ENCODE data around the gene DBN1. TPM values are rescaled to one million over a fixed set of nuclear protein-coding genes. Genes with fewer than 3 reads are reported as not detected.

The DBN1 gene
- total and polyA plus RNA-seq, 9 of the 15 experiments (the other 6 are each of a cell fraction or from before 2014, with no cell fraction given): 0.25 to 87.2 (median 27.9) TPM

- in situ Hi-C loops (cut with MboI): no loop called here
- DNase-seq (ENCODE audit: extremely low read depth in 1 of 4, low spot score in 3 of 4): peak; percentile 59 to 89 (median 73)
- Histone ChIP-seq H3K27ac (ENCODE audit: extremely low read depth, low read depth, low read length) (peak overlapping the region; percentile 98), H3K4me3 (peak overlapping the region; percentile 91), H2AFZ (ENCODE audit: low read depth, low read length) (no peak overlapping the region), H3K9me1 (ENCODE audit: control insufficient read depth, insufficient read depth, low read length) (no peaks in the 10 kb centered on the region), H3K4me2 (ENCODE audit: insufficient read depth, low read length) (peak overlapping the region; percentile 98), H3K9me3 (replicated peaks; ENCODE audit: control insufficient read depth, insufficient read depth, low read depth, low read length) (no peaks in the 10 kb centered on the region), H3K9ac (ENCODE audit: insufficient read depth in 1 of 2, low read depth in 2 of 2, low read length in 2 of 2) (peak overlapping the region; percentile 96 to 97), H3K4me1 (replicated peaks in 1 of 2; ENCODE audit: control insufficient read depth in 2 of 2, insufficient read depth in 2 of 2, low read length in 2 of 2) (peaks cover 30 to 73% of the 10 kb centered on the region in 2 experiments), H3K36me3 (ENCODE audit: control insufficient read depth, insufficient read depth, low read length) (peaks cover 58% of the 10 kb centered on the region; the same call in 2 of the 3 replicates), H3K27me3 (ENCODE audit: control insufficient read depth in 2 of 2, insufficient read depth in 2 of 2, low read length in 2 of 2) (no peaks in the 10 kb centered on the region), H3K79me2 (ENCODE audit: control insufficient read depth, insufficient read depth, low read length) (peaks cover 50% of the 10 kb centered on the region), H4K20me1 (replicated peaks; ENCODE audit: control insufficient read depth, insufficient read depth, low read length) (peaks cover 22% of the 10 kb centered on the region; the same call in 1 of the 2 replicates)
- no TSS peak for BruUV-seq (replicated peaks)
- ChIA-PET CTCF (ENCODE audit: low intra/inter-chr PET ratio) (no interaction called here), POLR2A (interaction anchor here (0.9 to 10.8 kb wide), 15 partner anchors 9 to 139 kb away, joined by 3 to 210 read pairs (median 4); partner anchors contain the start of gene PRR7)
- 10% methylated on average over 10 of the region's 11 CpGs for WGBS (ENCODE audit: insufficient coverage, low coverage, missing lambda C conversion rate)
- peak; percentile 97 for FAIRE-seq
- intact Hi-C loops (cut with micrococcal nuclease): loop anchor here (2.0 kb wide), 1 partner anchor 27 kb away; no protein-coding TSS in a partner anchor
- peak; percentile 70 for ATAC-seq
- peak; percentile 72 for TF ChIP-seq MAFF (IDR thresholded peaks at IDR 0.05; ENCODE audit: low read length)
- TF ChIP-seq KAT8 (IDR thresholded peaks at IDR 0.05; ENCODE audit: low read depth): no peak
- no peak for TF ChIP-seq HEY1 (CRISPR knock-in tag; IDR thresholded peaks at IDR 0.05; ENCODE audit: borderline replicate concordance)
- no peak for TF ChIP-seq ZNF696 (CRISPR knock-in tag; conservative IDR thresholded peaks at IDR 0.05)
- TF ChIP-seq ARID4B (CRISPR knock-in tag; IDR thresholded peaks at IDR 0.05): no peak; the same call in 1 of the 2 replicates
- TF ChIP-seq KLF13 (tag; IDR thresholded peaks at IDR 0.05; ENCODE audit: borderline replicate concordance, low read depth): peak; percentile 12; the same call in 1 of the 2 replicates
- no peak for TF ChIP-seq MECOM (CRISPR knock-in tag; IDR thresholded peaks at IDR 0.05)
- no peak for TF ChIP-seq ZNF41 (CRISPR knock-in tag; conservative IDR thresholded peaks at IDR 0.05)
- TF ChIP-seq ZNF253 (CRISPR knock-in tag; conservative IDR thresholded peaks at IDR 0.05): no peak
- TF ChIP-seq STAT5B (CRISPR knock-in tag; IDR thresholded peaks at IDR 0.05): no peak
- TF ChIP-seq SMAD4 (CRISPR knock-in tag; conservative IDR thresholded peaks at IDR 0.05): no peak
- no peak for TF ChIP-seq ZNF511 (CRISPR knock-in tag; IDR thresholded peaks at IDR 0.05)
- TF ChIP-seq, protein P1, sequence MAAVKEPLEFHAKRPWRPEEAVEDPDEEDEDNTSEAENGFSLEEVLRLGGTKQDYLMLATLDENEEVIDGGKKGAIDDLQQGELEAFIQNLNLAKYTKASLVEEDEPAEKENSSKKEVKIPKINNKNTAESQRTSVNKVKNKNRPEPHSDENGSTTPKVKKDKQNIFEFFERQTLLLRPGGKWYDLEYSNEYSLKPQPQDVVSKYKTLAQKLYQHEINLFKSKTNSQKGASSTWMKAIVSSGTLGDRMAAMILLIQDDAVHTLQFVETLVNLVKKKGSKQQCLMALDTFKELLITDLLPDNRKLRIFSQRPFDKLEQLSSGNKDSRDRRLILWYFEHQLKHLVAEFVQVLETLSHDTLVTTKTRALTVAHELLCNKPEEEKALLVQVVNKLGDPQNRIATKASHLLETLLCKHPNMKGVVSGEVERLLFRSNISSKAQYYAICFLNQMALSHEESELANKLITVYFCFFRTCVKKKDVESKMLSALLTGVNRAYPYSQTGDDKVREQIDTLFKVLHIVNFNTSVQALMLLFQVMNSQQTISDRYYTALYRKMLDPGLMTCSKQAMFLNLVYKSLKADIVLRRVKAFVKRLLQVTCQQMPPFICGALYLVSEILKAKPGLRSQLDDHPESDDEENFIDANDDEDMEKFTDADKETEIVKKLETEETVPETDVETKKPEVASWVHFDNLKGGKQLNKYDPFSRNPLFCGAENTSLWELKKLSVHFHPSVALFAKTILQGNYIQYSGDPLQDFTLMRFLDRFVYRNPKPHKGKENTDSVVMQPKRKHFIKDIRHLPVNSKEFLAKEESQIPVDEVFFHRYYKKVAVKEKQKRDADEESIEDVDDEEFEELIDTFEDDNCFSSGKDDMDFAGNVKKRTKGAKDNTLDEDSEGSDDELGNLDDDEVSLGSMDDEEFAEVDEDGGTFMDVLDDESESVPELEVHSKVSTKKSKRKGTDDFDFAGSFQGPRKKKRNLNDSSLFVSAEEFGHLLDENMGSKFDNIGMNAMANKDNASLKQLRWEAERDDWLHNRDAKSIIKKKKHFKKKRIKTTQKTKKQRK (IDR thresholded peaks at IDR 0.05; ENCODE audit: borderline replicate concordance, low read depth, low read length): no peak
- 0 out of 2 replicates have a peak, but pooled peaks have one; percentile 38 for TF ChIP-seq GATAD2A (IDR thresholded peaks at IDR 0.05)
Observed at GRCh38 chr5:177427919-177428573, 45.4 kb downstream of the DBN1 start.

Data from K562 (cell line).